ENCODE measurements around the gene SUN5.

Gene SUN5

DNA sequence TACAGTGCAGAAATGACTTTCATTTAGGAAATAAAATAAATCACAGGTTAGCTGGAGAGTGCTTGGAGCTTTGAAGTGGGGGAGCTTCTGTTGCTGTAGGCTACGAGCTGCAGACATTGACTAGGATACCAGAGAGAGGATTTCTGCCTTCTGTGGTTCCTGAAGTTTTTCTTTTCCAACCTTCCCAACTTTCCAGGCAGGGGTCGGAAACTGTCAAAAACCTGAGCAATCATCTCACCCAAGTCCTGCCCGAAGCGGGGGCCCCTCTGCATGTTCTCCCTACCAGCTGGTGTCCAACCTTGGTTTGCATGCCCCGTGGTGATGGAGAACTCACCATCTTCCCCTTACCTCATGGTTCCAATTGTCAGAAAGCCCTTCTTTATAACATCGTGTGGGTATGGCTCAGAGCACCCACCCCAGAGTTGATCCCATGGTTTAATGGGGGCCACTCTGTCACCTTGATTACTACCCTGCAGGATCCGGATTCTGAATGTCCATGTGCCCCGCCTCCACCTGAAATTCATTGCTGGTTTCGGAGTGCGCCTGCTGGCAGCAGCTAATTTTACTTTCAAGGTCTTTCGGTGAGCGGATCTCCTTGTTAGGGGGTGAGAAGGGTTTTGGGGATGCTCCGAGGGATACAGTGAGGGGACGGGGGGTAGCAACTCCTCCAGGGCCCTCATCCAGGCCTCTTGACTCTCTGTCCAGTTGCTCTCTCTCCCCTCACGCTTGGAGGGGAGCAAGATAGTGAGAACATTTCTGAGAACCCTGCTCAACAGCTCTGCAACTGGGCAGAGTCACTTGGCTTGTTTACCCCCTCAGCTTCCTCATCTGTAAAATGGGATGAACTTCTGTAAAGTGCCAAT, 8.3 kb upstream of the SUN5 start:
- no peak for DNase-seq

GRCh38 chr20:33010674-33011449, 6.6 kb upstream of the SUN5 start:
- DNase-seq: no peak

GRCh38 chr20:33010133-33010504, 5.9 kb upstream of the SUN5 start:
- no peak for DNase-seq

GRCh38 chr20:33009214-33010132, 5.2 kb upstream of the SUN5 start:
- DNase-seq: no peak

DNA sequence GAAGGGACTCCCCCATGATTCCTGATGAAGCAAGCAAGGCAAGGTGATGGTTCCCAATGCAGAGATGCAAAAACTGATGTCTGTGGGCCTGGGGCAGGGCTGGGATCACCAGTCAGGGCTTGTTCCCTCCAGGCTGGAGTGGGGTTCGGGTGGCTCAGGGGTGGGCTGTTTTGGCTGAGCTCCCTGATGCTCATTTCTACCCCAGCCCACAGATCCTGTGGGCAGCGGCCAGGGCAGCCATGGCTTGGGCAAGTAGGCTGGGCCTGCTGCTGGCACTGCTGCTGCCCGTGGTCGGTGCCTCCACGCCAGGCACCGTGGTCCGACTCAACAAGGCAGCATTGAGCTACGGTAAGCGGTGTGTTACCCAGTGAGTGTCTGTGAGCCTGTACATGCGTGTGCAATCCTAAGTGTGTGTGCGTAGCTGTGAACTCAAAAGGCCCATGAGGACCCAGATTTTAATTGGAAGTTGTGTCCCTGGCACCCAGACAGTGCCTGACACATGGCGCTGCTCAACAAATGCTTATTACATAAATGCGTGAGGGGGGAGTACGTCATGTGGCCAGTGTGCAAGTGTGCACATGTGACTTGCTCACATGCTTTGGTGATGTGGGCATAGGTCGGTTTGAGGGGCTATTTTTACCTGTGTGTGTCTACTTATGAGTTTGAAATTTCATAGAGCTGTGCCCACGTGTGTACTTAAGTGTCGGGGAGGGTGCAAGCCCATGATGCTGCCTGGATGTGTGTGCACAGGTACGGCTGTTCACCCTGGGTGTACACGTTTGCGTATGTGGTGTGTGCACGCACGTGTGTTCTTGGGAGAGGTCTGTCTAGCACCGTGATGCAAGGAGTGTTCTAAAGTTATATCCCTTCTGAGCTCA, 4.3 kb upstream of the SUN5 start:
- DNase-seq: no peak

DNA sequence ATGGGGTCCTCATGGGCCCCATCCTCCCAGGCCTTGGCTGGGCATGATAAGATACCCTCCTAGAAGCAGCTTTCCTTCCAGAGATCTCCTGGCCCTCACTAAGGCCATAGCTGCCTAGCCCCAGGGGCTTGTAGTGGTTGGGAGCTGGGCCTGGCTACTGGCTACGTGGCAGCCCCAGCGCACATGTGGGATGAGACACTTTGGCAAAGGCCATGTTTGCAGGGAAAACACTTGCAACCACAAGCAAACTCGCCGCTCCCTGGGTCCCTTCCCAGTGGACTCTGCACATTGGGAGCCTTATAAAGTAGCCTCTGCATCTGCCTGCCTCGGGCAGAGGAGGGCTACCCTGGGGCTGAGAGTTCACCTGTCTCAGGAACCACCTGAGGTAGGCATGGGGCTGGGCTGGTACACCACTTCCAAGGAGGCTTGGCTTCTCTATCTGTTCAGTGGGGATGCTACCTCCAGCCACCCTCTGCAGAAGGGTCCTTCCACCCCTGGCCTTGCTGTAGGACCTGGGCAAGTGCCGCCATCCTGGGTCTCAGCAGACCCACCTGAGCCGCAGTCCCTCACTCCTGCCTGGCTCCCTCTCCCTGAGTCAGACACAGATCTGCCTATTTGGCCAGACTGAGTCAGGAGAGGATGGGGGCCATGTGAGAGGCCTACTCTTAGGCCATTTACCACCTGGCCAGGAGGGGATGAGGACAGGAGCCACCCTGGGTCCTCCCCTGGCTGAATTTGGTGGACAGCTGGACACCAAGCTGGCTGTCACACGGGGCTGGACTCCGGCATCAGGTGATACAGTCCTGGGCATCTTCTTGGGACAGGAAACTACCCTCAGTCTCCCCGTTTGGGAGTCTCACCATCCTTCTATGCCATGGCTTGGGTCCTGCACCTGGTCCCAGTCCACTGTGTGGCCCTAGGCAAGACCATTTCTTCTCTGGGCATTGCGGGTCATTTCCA, 3.4 kb upstream of the SUN5 start, which contains the start of gene BPIFB2:
Gene BPIFB2 (plus strand): TSS at position 329 of the 960 bp plus-strand sequence. CDS start 871 bp downstream, outside the sequence.
- no peak for DNase-seq

GRCh38 chr20:33006776-33007375, 2.6 kb upstream of the SUN5 start:
- no peak for DNase-seq

DNA sequence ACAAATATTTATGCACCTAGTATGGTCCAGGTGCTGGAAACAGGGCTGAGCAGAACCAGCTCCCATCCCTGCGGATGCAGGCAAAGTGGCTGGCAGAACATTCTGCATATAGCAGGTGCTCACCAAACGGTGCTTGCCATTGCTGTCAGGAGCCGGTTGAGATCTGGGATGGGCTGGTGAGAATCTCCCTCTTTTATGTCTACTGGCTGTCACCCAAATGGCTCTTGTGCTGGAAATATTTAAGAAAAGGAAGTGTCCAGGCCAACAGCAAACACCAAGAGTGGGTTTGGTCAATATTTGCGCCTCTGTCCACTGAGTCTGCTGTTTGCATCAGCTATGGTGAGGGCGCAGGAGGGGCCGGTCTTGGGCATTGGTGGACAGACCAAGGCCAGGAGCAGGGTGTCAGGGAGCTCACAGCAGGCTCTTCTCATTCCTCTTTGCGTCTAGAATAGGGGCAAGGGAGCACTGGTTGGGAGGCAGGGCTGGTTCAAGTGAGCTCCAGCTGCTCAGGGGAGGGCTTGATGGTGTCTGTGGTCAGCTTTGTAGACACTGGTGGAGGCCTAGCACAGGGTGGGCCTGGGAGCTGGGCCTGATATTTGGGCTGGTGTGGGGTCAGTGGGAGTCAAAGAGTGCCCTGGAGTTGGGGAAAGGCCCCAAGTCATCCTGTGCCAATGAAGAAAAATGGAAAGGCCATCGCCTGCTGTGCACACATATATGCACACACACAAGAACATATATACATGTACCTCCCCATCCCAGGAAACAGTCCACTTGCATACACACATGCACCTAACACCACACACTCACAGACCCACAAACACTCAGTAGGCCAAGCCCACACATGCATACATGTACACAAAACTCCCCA, 1.9 kb upstream of the SUN5 start:
- no peak for DNase-seq

DNA sequence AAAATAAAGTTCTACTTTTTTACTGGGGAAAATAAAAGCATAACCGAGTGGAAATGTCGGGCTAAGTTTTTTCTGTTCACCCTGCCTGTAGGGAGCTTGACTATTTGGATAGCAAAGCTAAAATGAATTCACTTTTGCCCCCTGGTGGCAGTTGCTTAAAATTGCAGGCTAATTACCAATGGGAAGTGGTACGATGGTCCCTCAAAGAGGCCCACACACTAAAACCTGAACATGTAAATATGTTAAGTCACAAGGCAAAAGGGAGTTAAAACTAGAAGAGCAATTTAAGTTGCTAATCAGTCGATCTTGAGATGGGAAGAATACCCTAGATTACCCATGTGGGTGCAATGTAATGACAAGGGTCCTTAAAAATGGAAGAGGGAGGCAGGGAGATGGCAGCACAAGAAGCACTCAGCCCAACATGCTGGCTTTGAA, 916 bp upstream of the SUN5 start:
- DNase-seq: peak; percentile 8

DNA sequence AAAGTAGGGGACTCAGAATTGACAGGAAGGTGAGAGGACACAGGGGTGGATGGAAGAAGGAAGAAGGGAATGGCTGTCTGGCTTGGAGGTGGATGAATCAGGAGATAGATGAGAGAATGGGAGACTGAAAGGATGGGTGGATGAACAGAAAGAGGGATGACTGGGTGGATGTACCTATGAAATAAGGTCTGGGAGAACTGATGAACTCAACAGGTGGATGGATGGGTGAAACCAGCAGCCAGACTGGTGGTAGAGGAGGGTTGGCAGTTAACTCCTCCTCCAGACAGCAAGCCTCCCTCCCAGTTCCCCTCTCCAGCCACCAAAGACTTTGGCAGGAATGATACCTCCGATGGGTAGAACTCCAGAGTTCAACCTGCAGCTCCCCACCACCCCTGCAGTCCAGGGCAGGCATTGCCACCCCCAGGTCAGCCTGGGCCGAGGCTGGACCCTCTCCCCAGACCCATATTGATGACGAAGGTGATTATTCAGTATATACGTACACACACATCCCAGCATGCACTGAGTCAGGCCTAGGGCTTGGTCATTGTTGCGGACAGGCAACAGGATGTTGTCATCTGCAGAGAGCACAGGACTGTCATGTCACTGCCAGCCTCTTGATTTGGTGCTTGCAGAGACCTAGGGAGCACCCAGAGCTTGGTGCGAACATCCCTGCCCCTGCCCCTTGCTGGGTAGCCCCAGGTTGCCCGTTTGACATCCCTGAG, 2.0 kb downstream of the SUN5 start:
- no peak for DNase-seq

DNA sequence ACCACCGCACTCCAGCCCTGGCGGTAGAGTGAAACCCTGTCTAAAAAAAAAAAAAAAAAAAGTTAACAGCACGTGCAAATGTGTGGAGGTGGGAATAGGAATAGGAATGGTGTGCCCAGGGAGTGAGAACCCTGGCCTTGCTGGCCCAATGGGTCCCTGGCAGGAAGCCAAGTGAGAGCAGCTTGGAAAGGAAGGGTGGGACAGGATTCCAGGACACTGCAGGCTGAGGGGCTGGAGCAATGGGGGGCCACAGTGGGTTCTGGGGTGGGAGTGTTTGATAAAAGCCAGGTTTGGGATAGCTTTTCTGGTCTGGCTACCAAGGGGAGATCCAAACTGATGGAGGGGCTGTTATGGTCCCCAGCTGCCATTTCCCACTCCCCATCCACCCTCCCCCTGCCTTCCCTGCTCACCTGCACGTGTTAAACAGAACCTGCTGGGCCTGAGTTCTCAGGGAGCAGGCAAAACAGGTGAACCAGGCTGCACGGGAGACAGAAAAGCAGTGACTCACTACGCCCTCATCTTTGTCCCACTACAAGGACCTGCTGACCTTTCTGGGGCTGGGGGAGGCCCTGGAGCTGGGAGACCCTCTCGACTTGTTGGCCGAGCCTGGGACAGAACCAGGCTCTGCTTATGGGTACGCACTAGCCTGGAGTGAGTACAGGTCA, 3.3 kb downstream of the SUN5 start:
- DNase-seq: no peak

- no peak for DNase-seq
Observed at GRCh38 chr20:32999603-33000250, 4.5 kb downstream of the SUN5 start.

DNA sequence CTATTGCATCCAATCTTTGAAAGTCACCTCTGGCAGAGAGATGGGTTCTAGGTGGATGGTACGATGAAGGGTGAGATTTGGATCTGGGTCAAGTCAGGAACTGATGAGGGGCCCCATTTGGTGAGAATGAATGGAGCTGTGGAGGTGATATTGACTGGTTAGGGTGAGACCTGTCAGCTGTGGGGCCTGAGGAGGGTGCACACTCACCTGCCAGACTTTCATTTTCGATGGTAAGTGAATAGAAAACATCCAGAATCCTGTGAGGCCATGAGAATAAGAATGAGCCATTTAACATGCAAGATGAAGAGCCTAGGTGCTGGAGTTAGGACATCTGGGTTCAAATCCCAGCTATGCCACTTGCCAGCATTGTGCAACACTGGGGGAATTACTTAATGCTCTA, 6.8 kb downstream of the SUN5 start:
- no peak for DNase-seq

DNA sequence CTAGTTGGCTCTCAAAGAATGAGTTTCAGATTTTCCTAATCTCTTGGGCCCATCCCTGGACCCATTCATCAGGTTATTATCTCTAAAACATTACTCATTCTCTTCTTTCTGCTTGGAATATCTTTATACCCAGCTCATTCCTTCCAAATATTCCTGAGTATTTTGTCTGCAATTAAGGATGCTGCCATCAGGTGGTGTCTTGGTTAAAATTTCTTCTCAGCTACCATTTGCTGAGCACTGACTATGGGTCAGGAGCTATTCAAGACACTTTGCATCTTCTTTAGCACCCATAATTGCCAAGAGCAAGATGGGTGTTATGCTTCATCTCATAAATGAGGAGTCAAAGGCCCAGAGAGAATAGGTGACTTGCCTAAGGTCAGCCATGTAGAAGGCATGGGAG, 8.4 kb downstream of the SUN5 start:
- DNase-seq: no peak

DNA sequence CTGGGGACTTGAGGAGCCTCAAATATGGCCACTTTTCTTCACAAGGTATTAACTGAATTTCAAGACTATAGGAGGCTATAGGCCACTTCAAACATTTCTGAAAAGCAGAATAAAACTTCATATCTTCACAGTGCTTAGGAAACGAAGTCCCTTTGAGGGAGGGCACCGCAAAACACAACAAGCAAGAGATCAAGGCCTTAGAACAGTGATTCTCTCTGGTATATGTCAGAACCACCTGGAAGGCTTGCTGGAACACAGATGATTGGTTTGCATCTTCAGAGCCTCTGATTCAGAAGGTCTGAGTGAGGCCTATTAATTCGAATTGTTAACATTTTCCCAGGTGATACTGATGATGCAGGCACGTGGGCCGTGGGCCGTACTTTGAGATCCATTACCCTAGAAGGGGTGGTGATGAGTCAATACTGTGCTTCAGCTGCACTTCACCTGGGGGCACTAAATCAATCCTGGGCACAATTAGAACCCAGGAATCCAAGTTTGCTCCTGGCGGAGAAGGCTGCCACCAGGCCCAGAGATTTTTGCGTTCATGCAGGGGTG, 10.7 kb downstream of the SUN5 start:
- no peak for DNase-seq

DNA sequence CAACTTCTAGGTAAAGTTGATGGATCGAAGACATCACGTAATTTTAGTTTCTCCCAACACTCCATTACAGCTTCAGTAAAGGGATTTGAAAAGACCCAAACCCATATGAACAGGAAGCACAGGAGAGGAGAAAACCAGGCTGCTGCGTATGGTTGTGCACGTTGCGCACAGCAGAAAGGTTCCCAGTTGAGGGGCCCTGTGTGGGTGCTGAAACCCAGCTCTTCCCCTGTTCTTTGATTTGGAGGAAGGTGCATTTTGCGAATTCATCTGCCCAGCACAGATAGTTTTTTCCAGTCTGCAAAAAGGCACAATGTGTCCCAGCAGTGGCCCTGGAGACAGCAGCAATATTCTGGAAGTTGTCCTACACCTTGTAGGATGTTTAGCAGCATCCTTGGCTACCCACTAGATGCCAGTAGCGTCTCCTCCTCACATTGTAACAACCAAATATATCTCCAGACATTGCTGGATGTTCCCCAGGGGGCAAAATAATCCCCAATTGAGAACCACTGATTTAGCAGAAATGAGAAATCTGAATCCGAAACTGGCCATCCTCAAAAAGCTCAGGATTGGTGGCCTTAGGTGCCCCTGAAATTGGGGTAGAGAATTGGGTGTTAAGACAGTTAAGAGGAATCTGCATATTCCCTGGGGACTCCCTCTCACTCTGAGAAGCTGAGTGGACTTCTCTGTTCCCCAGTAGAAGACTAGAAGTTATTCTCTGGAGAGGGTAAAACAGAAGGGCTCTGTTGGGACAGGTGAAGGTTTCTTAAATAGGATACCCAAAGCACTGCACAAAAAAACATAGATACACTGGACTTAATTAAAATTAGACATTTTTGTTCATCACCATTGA, 12.2 kb downstream of the SUN5 start:
- DNase-seq: no peak
